ENCODE measurements around the gene SCN4B. TPM values are rescaled to one million over a fixed set of nuclear protein-coding genes. Genes with fewer than 3 reads are reported as not detected.
A peak's percentile ranks its signal among the peaks of the same experiment; 100 is the strongest.

Gene SCN4B
- total RNA-seq, 1 donor from 2014 or later, result 4.1 TPM

GRCh38 chr11:118152020-118152551, 537 bp downstream of the SCN4B start:
- no peak for DNase-seq

DNA sequence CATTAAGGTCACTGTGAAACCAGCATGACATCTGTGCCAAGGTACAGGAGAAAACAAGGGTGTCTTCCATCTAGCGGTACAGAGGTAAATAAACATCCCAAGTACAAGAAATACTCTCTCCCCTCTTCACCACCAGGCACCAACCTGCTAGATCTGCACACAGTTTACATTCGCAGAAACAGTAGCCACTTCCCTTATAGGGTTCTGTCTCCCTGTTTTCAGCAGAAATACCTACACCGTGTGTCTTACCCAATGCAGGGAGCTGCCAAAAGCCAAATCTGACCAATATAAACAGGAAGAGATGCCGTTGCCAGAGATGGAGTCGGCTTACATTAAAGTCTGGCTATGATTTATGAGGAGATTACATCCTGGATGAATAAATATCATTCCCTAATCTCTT, 1.2 kb downstream of the SCN4B start:
- no peak for DNase-seq

DNA sequence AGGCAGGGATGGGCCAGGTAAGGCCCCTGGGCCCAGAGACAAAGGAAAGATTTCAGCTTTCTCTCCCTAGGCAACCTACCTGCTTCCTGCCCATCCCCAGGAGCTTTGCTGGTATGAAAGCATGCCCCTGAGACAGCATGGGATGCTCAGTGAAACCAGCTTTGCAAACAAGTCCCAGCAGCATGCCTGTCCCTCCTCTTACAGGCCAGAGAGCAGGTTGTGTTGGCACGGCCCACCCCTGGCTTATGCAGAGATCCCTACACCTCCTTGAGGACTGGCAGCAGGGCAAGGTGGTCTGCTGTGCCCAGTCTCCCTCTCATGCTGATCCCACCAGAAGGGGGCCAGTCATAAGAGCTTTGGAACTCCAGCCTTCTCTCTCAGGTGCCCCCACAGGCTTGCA, 3.1 kb downstream of the SCN4B start:
- DNase-seq, result no peak

- DNase-seq, result no peak
Observed at GRCh38 chr11:118148856-118149255, 3.8 kb downstream of the SCN4B start.

GRCh38 chr11:118148240-118148639, 4.4 kb downstream of the SCN4B start:
- DNase-seq, result no peak

GRCh38 chr11:118147502-118147901, 5.1 kb downstream of the SCN4B start:
- no peak for DNase-seq

DNA sequence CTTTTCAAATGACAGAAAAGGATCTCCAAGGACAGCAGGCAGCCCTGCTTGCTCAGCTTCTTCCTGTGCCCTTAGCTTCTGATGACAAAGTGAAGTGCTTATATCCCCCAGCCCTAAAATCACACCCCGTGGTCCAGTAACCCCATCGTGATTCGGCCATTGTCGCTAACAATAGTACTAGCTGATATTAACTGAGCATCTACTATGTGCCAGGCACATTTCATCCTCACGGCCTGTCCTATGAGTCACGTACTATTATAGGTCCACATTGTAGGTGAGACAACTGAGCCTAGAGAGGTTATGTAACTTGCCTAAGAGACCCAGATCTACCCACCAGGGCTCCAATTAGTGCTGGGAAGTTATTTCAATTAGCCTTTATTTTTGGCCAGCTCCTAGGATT, 6.1 kb downstream of the SCN4B start:
- no peak for DNase-seq

DNA sequence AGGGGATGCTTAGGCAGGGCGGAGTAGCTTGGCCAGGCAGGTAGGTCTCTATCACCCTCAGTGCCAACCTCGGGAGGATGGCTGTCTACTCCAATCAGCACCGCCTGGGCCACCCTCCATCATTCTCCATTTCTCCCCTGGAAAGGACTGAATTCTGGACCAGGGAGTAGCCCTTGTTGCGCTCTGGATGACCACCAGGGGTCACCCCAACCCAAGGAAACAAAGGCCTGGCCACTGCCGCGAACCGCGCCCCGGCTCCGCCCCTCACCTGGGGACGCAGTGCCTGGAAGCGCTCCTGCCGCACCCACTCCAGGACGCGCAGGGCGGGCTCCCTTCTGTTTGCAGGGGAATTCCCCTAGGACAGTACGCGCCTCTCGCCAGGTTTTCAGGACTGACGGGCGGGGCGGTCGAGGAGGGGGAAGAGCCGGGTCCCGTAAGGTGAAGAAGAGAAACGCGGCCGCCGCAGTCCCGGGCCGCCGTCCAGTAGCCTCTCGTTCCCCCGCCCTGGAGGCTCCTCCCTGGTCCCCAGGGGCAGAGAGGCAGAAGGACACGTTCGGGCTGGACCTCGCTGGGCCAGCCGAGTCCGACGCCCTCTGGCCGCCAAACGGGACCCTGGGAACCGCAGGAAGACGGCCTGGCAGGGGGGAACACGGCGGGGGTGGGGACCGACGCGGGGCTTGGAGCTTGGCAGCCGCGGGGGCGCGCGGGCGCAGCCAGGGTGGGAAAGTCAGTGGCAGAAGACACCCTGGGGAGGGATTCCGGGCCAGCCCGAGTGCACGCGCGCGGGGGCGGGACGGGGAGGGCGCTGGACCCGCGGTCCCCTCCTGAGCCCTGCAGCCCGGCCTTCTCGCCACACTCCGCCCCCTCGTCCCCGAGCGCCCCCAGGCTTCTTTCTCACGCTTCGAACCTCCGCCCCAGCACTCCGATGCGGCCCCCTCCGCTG, 7.1 kb downstream of the SCN4B start:
- peak; percentile 89 for DNase-seq

DNA sequence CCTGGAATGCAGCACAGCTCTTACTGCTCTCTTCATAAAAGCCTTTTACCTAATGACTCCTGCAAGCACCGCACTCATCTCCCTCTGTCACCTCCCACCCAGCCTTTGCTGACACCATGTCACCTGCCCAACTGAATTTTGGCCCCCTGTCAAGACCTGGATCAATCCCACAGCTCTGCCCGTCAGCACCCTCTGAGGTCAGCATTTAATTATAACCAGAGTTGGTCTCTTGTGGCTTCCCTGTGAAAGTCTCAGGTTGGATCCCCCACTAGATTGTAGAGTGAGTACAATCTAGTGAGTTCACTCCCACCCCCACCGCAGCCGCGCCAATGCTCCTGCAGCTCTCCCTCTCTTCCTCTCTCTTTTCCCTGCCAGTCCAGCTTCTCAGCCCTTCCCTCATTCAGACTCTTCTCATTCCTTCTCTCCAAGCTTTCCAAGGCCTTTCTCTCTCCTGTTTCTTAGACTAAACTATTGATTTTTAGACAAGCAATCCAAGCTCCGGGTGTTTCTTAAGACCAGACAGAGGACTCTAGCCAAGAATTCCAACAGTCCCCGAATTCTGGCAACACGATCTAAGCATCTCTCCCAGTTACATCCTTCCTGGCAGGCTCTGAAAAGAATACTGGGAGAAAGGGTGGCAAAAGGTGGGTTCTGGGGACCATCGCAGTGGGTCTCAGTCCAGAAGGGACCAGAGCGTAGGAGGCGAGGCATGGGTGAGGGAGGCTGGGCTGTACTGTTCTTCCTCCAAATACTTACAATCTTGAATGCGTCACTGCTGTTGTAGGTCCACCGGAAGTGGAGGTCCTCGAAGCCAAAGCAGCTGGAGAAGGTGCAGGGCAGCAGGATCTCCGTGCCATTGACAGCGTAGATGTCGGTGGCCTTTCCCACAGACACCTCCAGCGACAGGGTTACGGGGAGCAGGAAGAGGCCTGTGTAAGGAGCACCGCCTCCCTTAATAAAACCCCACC, 8.0 kb downstream of the SCN4B start:
- DNase-seq, result no peak

- no peak for DNase-seq
Observed at GRCh38 chr11:118143661-118144185, 8.9 kb downstream of the SCN4B start.

- no peak for DNase-seq
Observed at GRCh38 chr11:118142809-118143208, 9.8 kb downstream of the SCN4B start.

- no peak for DNase-seq
Observed at GRCh38 chr11:118142081-118142480, 10.5 kb downstream of the SCN4B start.

- no peak for DNase-seq
Observed at GRCh38 chr11:118139578-118139977, 13.0 kb downstream of the SCN4B start.

GRCh38 chr11:118138839-118139420, 13.7 kb downstream of the SCN4B start:
- no peak for DNase-seq

DNA sequence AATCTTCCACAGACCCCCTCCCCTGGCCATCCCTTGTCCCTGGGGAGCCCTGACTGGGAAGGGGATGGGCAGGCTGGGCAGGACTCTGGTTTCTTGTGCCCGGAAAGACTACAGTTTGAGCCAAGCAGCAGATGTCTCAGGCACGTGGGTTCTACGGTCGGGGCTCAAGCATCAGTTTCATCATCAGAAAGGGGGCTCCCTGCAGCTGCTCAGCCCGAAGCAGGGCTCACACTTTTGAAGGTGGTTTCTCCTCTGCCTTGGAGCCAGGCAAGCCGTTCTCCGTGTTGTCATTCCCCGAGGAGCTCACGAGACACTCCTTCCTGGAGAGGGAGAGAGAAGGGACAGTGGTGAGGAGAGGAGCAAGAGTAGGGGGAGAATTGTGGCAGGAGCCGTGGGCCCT, 15.8 kb downstream of the SCN4B start:
- peak; percentile 21 for DNase-seq

DNA sequence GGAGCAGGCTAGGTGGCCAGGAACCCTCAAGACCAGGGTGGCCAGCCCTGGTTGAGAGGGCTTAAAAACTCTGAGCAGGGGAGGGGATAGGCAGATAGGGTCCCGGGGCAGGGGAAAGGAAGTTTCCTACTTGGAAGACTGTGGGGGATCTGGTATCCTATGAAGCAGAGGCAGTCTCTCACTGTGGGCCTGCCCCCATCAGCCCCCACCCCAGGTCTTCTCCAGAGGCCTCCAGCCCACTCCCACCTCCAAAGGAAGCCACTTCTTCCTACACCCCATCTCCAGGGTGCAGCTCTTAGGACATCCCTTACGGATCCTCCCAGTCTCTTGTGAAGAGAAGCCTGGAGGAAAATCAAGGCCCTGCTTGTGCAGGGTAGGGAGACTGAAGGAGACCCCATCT, 16.3 kb downstream of the SCN4B start:
- no peak for DNase-seq

DNA sequence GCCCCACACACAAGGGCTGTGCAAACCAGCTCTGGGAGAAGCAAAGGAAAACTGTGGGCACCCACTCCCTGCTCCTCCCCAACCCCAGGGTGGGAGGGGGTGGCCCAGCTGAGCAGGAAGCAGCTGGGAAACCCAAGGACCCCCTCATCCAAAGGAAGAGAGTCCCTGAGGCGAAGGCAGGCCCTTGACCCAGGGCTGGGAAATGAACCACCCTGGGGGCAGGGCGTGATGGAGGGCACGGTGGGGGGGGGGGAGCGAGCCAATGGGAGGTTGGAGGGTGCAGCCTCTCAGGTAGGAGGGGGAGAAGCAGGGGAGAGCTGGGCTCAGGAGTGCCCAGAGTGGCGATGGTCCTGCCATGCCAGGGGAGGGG, 16.8 kb downstream of the SCN4B start:
- DNase-seq, result no peak

GRCh38 chr11:118135051-118135795, 17.4 kb downstream of the SCN4B start:
- no peak for DNase-seq

- no peak for DNase-seq
Observed at GRCh38 chr11:118133816-118134215, 18.8 kb downstream of the SCN4B start.

DNA sequence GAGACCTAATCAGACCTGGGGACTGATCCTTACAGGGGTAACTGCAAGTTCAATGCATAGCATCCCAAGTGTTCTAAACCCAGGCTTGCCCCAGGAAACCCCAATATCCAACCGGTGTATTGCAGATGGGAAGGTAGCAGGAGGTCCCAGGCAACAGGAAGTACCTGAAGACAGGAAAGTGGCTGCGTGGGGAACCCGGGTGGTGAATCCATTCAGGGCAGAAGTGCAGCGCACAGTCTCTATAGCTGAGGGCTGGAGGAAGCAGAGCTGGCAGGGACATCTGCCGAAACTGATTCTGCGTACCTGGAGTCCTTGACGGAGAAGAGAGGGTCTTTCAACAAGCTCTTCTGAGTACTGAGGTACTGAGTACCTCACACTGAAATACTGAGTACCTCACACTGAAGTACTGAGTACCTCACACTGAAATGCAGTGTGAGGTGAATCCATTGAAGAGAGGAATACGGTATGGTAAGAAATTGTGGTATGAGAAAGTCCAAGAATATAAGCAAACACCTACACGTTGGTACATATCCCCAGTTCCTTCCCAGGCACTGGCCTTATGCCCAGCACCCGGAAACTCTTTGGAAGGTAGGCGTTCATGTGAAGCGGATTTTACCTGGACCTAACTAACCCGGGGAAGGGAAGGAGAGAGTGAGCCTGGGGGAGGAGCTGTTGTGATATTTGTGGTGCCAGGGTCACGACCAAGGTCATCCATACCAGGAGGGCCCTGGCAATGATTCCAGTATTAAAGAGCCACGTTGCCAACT, 20.1 kb downstream of the SCN4B start:
- DNase-seq, result no peak

Data from tongue (tissue), 2 donors.